ENCODE measurements around the gene SPATA16.
"Not testable (repeated sequence)": the region's sequence is repeated elsewhere in the genome, so short reads cannot be mapped to it uniquely, and the experiment has no call there.

The SPATA16 gene

GRCh38 chr3:172876297-172876696, 264.7 kb downstream of the SPATA16 start:
- in situ Hi-C loops (cut with MboI; ENCODE audit: low pct_unique_long_range_greater_than_20kb, low sequenced_read_pairs, unreplicated experiment), result no loop called here
- TF ChIP-seq CTCF (IDR thresholded peaks at IDR 0.05; ENCODE audit: extremely low read depth, insufficient read depth, missing control alignments), result no peak

DNA sequence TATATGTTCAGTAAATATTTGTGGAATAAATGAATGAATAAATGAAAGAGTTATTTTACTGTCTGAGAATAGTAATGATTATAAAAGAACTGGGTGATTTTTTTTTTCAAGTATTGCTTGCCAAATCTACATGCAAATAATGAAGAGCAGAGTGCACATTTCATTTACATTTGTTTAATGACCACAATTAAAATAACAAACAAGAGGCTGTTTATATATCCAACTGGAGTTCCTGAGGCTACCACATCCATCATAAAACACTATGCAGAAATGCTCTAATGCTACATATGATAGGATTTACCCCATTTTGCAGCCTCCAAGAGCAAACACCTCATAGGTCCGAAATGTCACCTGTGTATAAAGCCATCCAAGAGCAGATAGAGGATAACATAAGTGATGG, 266.0 kb downstream of the SPATA16 start:
- DNase-seq (ENCODE audit: low spot score), result no peak
- no peak for TF ChIP-seq CTCF (IDR thresholded peaks at IDR 0.05; ENCODE audit: extremely low read depth, insufficient read depth, missing control alignments)
- in situ Hi-C loops (cut with MboI; ENCODE audit: low pct_unique_long_range_greater_than_20kb, low sequenced_read_pairs, unreplicated experiment), result no loop called here

More at GRCh38 chr3:172876297-172876696, 264.7 kb downstream of the SPATA16 start:
- DNase-seq (ENCODE audit: low spot score), result no peak

- DNase-seq (ENCODE audit: low spot score), result no peak
- TF ChIP-seq CTCF (IDR thresholded peaks at IDR 0.05; ENCODE audit: extremely low read depth, insufficient read depth, missing control alignments), result no peak
- in situ Hi-C loops (cut with MboI; ENCODE audit: low pct_unique_long_range_greater_than_20kb, low sequenced_read_pairs, unreplicated experiment), result no loop called here
These were observed 271.1 kb downstream of the SPATA16 start for GRCh38 chr3:172869784-172870518.

DNA sequence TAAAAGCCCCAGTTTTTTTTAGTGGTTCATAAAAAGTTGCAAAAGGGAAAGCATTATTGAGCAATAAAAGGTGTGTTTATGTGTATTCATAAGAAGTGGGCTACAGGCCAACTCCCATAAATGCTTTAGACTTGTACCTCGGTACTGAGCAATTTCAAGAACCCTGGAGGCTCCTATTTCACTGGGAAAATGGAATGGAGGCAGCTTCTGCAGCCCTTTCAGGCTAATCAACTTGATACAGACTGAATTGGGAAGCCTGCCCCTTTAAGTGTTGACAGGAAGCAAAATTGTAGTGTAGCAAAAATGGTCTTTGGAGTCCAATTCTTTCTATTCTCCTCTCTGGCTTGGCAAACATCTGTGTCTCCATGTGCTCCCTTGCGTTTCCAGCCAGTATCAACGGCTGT, 271.7 kb downstream of the SPATA16 start:
- no peak for TF ChIP-seq CTCF (IDR thresholded peaks at IDR 0.05; ENCODE audit: extremely low read depth, insufficient read depth, missing control alignments)
- in situ Hi-C loops (cut with MboI; ENCODE audit: low pct_unique_long_range_greater_than_20kb, low sequenced_read_pairs, unreplicated experiment), result no loop called here
- DNase-seq (ENCODE audit: low spot score), result no peak

GRCh38 chr3:172868582-172869200, 272.3 kb downstream of the SPATA16 start:
- no peak for DNase-seq (ENCODE audit: low spot score)
- no peak for TF ChIP-seq CTCF (IDR thresholded peaks at IDR 0.05; ENCODE audit: extremely low read depth, insufficient read depth, missing control alignments)
- in situ Hi-C loops (cut with MboI; ENCODE audit: low pct_unique_long_range_greater_than_20kb, low sequenced_read_pairs, unreplicated experiment), result no loop called here

DNA sequence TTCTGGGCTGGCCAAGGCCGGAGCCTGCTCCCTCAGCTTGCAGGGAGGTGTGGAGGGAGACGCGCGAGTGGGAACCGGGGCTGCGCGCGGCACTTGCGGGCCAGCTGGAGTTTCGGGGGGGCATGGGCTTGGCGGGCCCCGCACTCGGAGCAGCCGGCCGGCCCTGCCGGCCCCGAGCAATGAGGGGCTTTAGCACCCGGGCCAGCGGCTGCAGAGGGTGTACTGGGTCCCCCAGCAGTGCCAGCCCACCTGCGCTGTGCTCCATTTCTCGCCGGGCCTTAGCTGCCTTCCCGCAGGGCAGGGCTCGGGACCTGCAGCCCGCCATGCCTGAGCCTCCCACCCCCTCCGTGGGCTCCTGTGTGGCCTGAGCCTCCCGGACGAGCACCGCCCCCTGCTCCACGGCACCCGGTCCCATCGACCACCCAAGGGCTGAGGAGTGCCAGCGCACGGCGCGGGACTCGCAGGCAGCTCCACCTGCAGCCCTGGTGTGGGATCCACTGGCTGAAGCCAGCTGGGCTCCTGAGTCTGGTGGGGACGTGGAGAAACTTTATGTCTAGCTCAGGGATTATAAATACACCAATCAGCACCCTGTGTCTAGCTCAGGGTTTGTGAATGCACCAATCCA, 274.2 kb downstream of the SPATA16 start:
- in situ Hi-C loops (cut with MboI; ENCODE audit: low pct_unique_long_range_greater_than_20kb, low sequenced_read_pairs, unreplicated experiment); DNase-seq (ENCODE audit: low spot score): not testable (repeated sequence)

GRCh38 chr3:172859041-172859440, 282.0 kb downstream of the SPATA16 start:
- TF ChIP-seq CTCF (IDR thresholded peaks at IDR 0.05; ENCODE audit: extremely low read depth, insufficient read depth, missing control alignments), result no peak

More at GRCh38 chr3:172859041-172859440, 282.0 kb downstream of the SPATA16 start:
- no peak for DNase-seq (ENCODE audit: low spot score)
- in situ Hi-C loops (cut with MboI; ENCODE audit: low pct_unique_long_range_greater_than_20kb, low sequenced_read_pairs, unreplicated experiment), result no loop called here
